Aorta (tissue), 5 donors: ENCODE data around the gene SKIC8. TPM values are rescaled to one million over a fixed set of nuclear protein-coding genes. Genes with fewer than 3 reads are reported as not detected.

ENCODE experiments used
- ATAC-seq: fragments of 200-7000 bp; cut with Tn5 transposase; one replicate; pipeline ENCODE4 v1.9.1; 2022; ENCODE audit warnings: moderate library complexity; ENCODE audit not compliant: low FRiP score
- DNase-seq, 2 donors: peaks; one replicate each; pipeline ENCODE4 v3.0.0-alpha.2; 2020
- H3K27ac ChIP-seq, 2 donors: one replicate each; pipeline ENCODE4 v1.5.1; 2013; ENCODE audit warnings: low read length in 2 of 2, mild to moderate bottlenecking in 2 of 2, moderate library complexity in 2 of 2, control low read depth in 1 of 2, inconsistent platforms in 1 of 2, low read depth in 1 of 2
- H3K27me3 ChIP-seq, 2 donors: one replicate each; pipeline ENCODE4 v1.6.1; 2013; ENCODE audit warnings: control low read depth in 1 of 2, low read length in 1 of 2, mild to moderate bottlenecking in 1 of 2, moderate library complexity in 1 of 2; ENCODE audit not compliant: insufficient read depth in 2 of 2, control insufficient read depth in 1 of 2
- H3K36me3 ChIP-seq, 2 donors: one replicate each; pipeline ENCODE4 v1.6.1; 2013; ENCODE audit warnings: control low read depth in 1 of 2, low read length in 1 of 2, mild to moderate bottlenecking in 1 of 2; ENCODE audit not compliant: insufficient read depth in 2 of 2, control insufficient read depth in 1 of 2
- H3K4me1 ChIP-seq, 2 donors: one replicate each; pipeline ENCODE4 v1.6.1; 2013; ENCODE audit warnings: low read length in 2 of 2, control low read depth in 1 of 2, mild to moderate bottlenecking in 1 of 2, moderate library complexity in 1 of 2; ENCODE audit not compliant: insufficient read depth in 2 of 2, control insufficient read depth in 1 of 2
- H3K4me3 ChIP-seq, 2 donors: one replicate each; pipeline ENCODE4 v1.5.1; 2013; ENCODE audit warnings: low read length in 2 of 2, control low read depth in 1 of 2, mild to moderate bottlenecking in 1 of 2
- H3K9me3 ChIP-seq: one replicate; pipeline ENCODE4 v1.6.1; 2013; ENCODE audit warnings: mild to moderate bottlenecking, low read length; ENCODE audit not compliant: control insufficient read depth
- WGBS, 2 donors: extraction: QIAGEN DNeasy Blood & Tissue Kit; methylation state at CpG; one replicate each; pipeline ENCODE4 v1.1.7; 2013; 5-methylcytosine and 5-hydroxymethylcytosine counted together
- intact Hi-C, 2 donors: fragments of 100-400 bp; cut with DNase I; formaldehyde crosslinking; loops; one replicate each; pipeline versions ENCODE4 v1.14.2 to v1.15.0; 2022
- polyA plus RNA-seq, 2 donors: library from polyadenylated mRNA; stranded (reverse); fragments of 200-250 nt; gene quantifications; one replicate each; pipeline ENCODE4 v1.2.3, GENCODE V29; 2013
- total RNA-seq, 2 donors: library from RNA; stranded (reverse); fragmentation: NEBNext Ultra II Directional; extraction: Animal tissue kit (Norgen Biotek cat#: 25700); gene quantifications; one replicate each; pipeline ENCODE4 v1.2.1, GENCODE V29; 2021
- donor health status: healthy with polysubstance abuse.
- donor health status: Bipolar disorder and iron deficiency.
- donor health status: DM: no; HTN: no; CAD: no.
- donor health status: DM: no; HTN: no; CAD: no.
- donor health status: DM: yes; HTN: yes; CAD: no.

The SKIC8 gene
- total and polyA plus RNA-seq, 4 donors = 41.4 to 65.2 (median 54.7) TPM

DNA sequence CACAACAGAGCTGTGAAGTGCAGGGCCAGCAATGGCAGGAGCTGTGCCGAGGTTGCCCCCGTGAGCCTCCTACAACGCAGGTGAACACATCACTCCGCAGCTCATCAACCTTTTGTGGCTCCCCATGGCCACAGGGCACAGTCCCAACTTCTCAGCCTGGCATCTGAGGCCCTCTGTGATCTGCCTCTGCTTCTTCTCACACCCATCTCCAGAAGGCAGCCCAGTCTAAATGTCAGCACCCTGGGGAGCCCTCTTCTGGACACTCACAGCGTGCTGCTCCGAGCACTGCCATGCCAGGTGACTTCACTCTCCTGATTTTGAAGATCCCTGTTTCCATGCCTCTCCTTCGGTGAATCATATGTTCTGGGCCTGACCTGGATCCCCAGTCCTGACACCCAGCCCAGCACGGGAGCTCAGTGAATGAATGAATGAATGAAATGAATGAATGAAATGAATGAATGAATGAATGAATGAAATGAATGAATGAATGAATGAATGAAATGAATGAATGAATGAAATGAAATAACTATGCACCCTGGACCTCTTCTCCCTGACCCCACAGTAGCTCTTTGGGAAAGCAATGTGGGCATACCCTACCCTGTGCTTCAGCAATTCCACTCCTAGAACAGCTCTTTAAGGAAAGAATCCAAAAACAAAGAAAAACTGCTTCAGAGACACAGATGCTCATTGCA, 17.9 kb upstream of the SKIC8 start:
- Histone ChIP-seq H3K27me3 (no peaks in the 10 kb centered on the region), H3K4me1 (no peaks in the 10 kb centered on the region), H3K9me3 (no peaks in the 10 kb centered on the region), H3K36me3 (no peaks in the 10 kb centered on the region), H3K27ac (no peak overlapping the region), H3K4me3 (no peak overlapping the region)
- intact Hi-C loops = no loop called here
- 77 to 83% methylated on average over 8 of the region's 8 CpGs for WGBS, 2 donors
- DNase-seq (peak in 1 of 2 donors; percentile 41), ATAC-seq (no peak)

DNA sequence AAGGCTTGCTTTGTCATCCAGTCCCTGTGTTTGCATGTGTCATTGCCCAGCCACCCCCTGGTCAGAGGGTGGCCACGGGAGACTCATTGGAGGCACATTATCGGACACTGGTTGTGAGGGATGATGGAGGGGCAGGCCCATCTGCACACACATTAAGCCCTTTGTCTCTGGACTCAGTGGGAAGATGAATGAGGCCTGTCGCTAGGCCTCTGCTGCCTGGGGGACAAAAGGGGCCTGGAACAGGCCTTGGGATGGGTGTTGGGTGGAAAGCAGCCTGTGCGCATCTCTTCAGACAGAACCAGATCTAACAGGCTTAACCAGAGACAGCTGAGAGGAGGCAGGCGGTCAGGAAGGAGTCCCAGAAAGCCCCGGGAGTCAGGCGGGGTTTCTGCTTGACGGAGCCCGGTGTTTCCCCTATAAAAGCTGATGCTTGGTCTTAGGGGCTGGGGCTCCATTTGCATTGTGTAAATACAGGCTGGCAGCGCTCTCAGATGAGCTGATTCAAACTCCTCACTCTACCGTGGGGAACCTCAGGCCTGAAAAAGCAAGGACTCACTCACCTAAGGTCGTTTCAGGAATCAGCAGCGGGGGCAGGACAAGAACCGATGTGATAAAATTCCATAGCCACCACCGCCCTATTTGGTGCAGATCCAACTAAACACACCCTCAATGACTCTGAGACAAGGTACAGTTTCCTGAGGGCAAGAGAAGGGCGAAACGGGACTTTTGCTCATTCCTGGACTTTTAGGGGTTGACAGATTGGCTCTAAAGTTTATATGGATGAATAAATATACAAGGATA, 17.1 kb upstream of the SKIC8 start:
- ATAC-seq (no peak), DNase-seq (peak in 1 of 2 donors; percentile 27)
- no peaks in the 10 kb centered on the region for H3K9me3 ChIP-seq
- H3K27ac ChIP-seq = no peak overlapping the region
- intact Hi-C loops = no loop called here
- whole genome bisulfite sequencing, 2 donors = 64 to 66% methylated on average over 17 of the region's 17 CpGs
- no peaks in the 10 kb centered on the region for H3K27me3 ChIP-seq
- H3K36me3 ChIP-seq = no peaks in the 10 kb centered on the region
- H3K4me3 ChIP-seq = no peak overlapping the region
- H3K4me1 ChIP-seq = no peaks in the 10 kb centered on the region

GRCh38 chr15:78315686-78316282, 16.4 kb upstream of the SKIC8 start:
- H3K27ac ChIP-seq = no peak overlapping the region
- intact Hi-C loops = no loop called here
- H3K4me3 ChIP-seq = no peak overlapping the region
- peak in 1 of 2 donors; percentile 40 for DNase-seq
- WGBS, 2 donors = 62 to 67% methylated on average over 7 of the region's 7 CpGs
- H3K27me3 ChIP-seq = no peaks in the 10 kb centered on the region
- no peaks in the 10 kb centered on the region for H3K9me3 ChIP-seq
- H3K4me1 ChIP-seq = no peaks in the 10 kb centered on the region
- ATAC-seq = no peak
- H3K36me3 ChIP-seq = no peaks in the 10 kb centered on the region

GRCh38 chr15:78314181-78314581, 14.8 kb upstream of the SKIC8 start:
- Histone ChIP-seq H3K4me1 (no peaks in the 10 kb centered on the region), H3K27ac (no peak overlapping the region), H3K36me3 (no peaks in the 10 kb centered on the region), H3K9me3 (no peaks in the 10 kb centered on the region), H3K4me3 (no peak overlapping the region), H3K27me3 (no peaks in the 10 kb centered on the region)
- intact Hi-C loops = no loop called here
- WGBS, 2 donors = 74 to 81% methylated on average over 7 of the region's 7 CpGs
- DNase-seq (peak in 1 of 2 donors; percentile 23), ATAC-seq (no peak)

- Histone ChIP-seq H3K9me3 (no peaks in the 10 kb centered on the region), H3K27ac (no peak overlapping the region), H3K27me3 (no peaks in the 10 kb centered on the region), H3K4me1 (no peaks in the 10 kb centered on the region), H3K36me3 (no peaks in the 10 kb centered on the region), H3K4me3 (no peak overlapping the region)
- ATAC-seq (no peak), DNase-seq (peak in 1 of 2 donors; percentile 3)
- intact Hi-C loops = no loop called here
- WGBS, 2 donors = 72 to 73% methylated on average over 8 of the region's 8 CpGs
These were observed 14.0 kb upstream of the SKIC8 start for GRCh38 chr15:78313383-78313782.

DNA sequence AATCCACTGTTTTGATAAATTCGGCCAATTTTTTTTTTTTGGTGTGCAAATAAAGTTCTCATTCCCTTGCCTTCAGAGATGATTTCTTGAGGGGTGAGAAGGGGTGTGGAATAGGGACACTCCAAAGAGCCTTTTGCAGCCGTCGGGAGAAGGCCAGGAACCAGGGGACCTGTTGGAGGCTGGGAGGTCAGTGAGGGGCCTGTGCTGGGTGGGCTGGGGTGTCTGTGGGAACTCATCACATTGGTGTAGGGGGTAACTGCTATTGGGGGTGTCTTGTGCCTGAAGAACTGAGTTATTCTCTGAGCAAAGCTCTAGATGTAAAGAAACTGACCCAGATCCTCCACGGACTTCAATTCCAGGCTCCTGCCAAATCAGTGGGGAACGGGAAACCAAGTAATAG, 13.5 kb upstream of the SKIC8 start:
- Histone ChIP-seq H3K27ac (no peak overlapping the region), H3K36me3 (no peaks in the 10 kb centered on the region), H3K4me3 (no peak overlapping the region), H3K4me1 (no peaks in the 10 kb centered on the region), H3K27me3 (no peaks in the 10 kb centered on the region), H3K9me3 (no peaks in the 10 kb centered on the region)
- intact Hi-C loops = no loop called here
- ATAC-seq (no peak), DNase-seq (no peak)
- WGBS, 2 donors = 72% methylated on average over 5 of the region's 5 CpGs

- Histone ChIP-seq H3K27me3 (no peaks in the 10 kb centered on the region), H3K27ac (no peak overlapping the region), H3K4me1 (no peaks in the 10 kb centered on the region), H3K4me3 (no peak overlapping the region), H3K9me3 (no peaks in the 10 kb centered on the region), H3K36me3 (no peaks in the 10 kb centered on the region)
- intact Hi-C loops = no loop called here
- no peak for DNase-seq
- WGBS, 2 donors = 59 to 66% methylated on average over 4 of the region's 4 CpGs
- no peak for ATAC-seq
These were observed 13.1 kb upstream of the SKIC8 start for GRCh38 chr15:78312536-78312935.

DNA sequence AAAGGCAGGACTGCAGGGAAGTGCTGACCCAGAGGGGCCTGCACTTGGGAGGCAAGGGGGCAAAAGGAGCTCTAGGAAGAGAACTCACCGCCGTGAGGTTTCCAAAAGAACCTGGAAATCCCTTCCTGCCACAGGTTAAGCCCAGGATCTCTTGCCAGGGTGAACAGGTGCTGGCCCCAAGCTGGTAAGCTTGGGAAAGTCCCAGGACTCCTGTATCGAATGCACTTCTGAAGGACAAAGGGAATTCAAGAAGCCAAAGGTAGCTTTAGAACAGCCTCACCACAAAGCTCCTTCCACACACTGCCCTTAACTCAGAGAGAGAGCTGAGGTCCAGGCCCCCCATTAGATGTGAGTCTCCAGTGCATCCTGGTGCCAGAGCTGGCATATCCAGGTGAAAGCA, 11.9 kb upstream of the SKIC8 start:
- no peaks in the 10 kb centered on the region for H3K9me3 ChIP-seq
- no peaks in the 10 kb centered on the region for H3K4me1 ChIP-seq
- 79 to 86% methylated on average over 3 of the region's 3 CpGs for WGBS, 2 donors
- H3K36me3 ChIP-seq = no peaks in the 10 kb centered on the region
- H3K27ac ChIP-seq = no peak overlapping the region
- ATAC-seq (no peak), DNase-seq (no peak)
- intact Hi-C loops = no loop called here
- no peak overlapping the region for H3K4me3 ChIP-seq
- H3K27me3 ChIP-seq = no peaks in the 10 kb centered on the region
